ENCODE measurements around the gene DBNDD1.
A peak's percentile ranks its signal among the peaks of the same experiment; 100 is the strongest.

The DBNDD1 gene

GRCh38 chr16:90022209-90023077 is 3.2 kb upstream of the DBNDD1 start:
- TF ChIP-seq EP300 (IDR thresholded peaks at IDR 0.05; ENCODE audit: borderline replicate concordance) = no peak
- peak; percentile 62 for TF ChIP-seq TAF1 (IDR thresholded peaks at IDR 0.05; ENCODE audit: low read depth)
- TF ChIP-seq FOXM1 (IDR thresholded peaks at IDR 0.05; ENCODE audit: borderline replicate concordance, low read depth) = no peak
- peak; percentile 37; the same call in 1 of the 2 replicates for TF ChIP-seq TCF12 (IDR thresholded peaks at IDR 0.05; ENCODE audit: low read depth)
- TF ChIP-seq MAX (IDR thresholded peaks at IDR 0.05) = peak; percentile 97
- TF ChIP-seq USF1 (IDR thresholded peaks at IDR 0.05) = peak; percentile 40
- TF ChIP-seq ZBTB7A (IDR thresholded peaks at IDR 0.05; ENCODE audit: low read depth) = peak; percentile 86
- peak; percentile 69 for TF ChIP-seq EGR1 (IDR thresholded peaks at IDR 0.05)
- TF ChIP-seq YY1 (IDR thresholded peaks at IDR 0.05; ENCODE audit: low read depth) = peak; percentile 64
- no peak for TF ChIP-seq NFIC (IDR thresholded peaks at IDR 0.05)
- TF ChIP-seq CEBPB (IDR thresholded peaks at IDR 0.05) = no peak

GRCh38 chr16:90020838-90021382 is 1.7 kb upstream of the DBNDD1 start:
- no peak for TF ChIP-seq USF1 (IDR thresholded peaks at IDR 0.05)

GRCh38 chr16:90020260-90020837 is 1.1 kb upstream of the DBNDD1 start:
- TF ChIP-seq EP300 (IDR thresholded peaks at IDR 0.05; ENCODE audit: borderline replicate concordance) (no peak), EGR1 (IDR thresholded peaks at IDR 0.05) (no peak), YY1 (IDR thresholded peaks at IDR 0.05; ENCODE audit: low read depth) (no peak), FOXM1 (IDR thresholded peaks at IDR 0.05; ENCODE audit: borderline replicate concordance, low read depth) (no peak), TAF1 (IDR thresholded peaks at IDR 0.05; ENCODE audit: low read depth) (no peak), NFIC (IDR thresholded peaks at IDR 0.05) (no peak), USF1 (IDR thresholded peaks at IDR 0.05) (no peak), TEAD4 (IDR thresholded peaks at IDR 0.05) (no peak), REST (IDR thresholded peaks at IDR 0.05; ENCODE audit: low read depth) (no peak), TCF12 (IDR thresholded peaks at IDR 0.05; ENCODE audit: low read depth) (no peak), ZBTB7A (IDR thresholded peaks at IDR 0.05; ENCODE audit: low read depth) (no peak), CREB1 (IDR thresholded peaks at IDR 0.05; ENCODE audit: low read depth) (no peak)

GRCh38 chr16:90019543-90020259 is 445 bp upstream of the DBNDD1 start:
- TF ChIP-seq EGR1 (IDR thresholded peaks at IDR 0.05) (no peak), REST (IDR thresholded peaks at IDR 0.05; ENCODE audit: low read depth) (no peak), TEAD4 (IDR thresholded peaks at IDR 0.05) (no peak), TCF12 (IDR thresholded peaks at IDR 0.05; ENCODE audit: low read depth) (no peak), ZBTB7A (IDR thresholded peaks at IDR 0.05; ENCODE audit: low read depth) (peak; percentile 84; the same call in 1 of the 2 replicates), CEBPB (IDR thresholded peaks at IDR 0.05) (no peak)

GRCh38 chr16:90018297-90018651 is 982 bp downstream of the DBNDD1 start:
- no peak for TF ChIP-seq REST (IDR thresholded peaks at IDR 0.05; ENCODE audit: low read depth)

Measured in Ishikawa (cell line).